GM12874 (cell line): ENCODE data around the gene LVRN.

Experiments
- CTCF ChIP-seq: IDR thresholded peaks from 2 replicates; pipeline ENCODE4 v1.5.1; 2011; ENCODE audit warnings: low read depth, mild to moderate bottlenecking, control low read depth, low read length, moderate library complexity; ENCODE audit not compliant: insufficient read depth

LVRN gene

GRCh38 chr5:115977096-115977495, 14.8 kb downstream of the LVRN start:
- no peak for TF ChIP-seq CTCF

- no peak for TF ChIP-seq CTCF
Measured at GRCh38 chr5:115977988-115978387, 15.7 kb downstream of the LVRN start.

- no peak for TF ChIP-seq CTCF
Measured at GRCh38 chr5:115978779-115979178, 16.5 kb downstream of the LVRN start.

- no peak for TF ChIP-seq CTCF
Measured at GRCh38 chr5:115979201-115980041, 17.1 kb downstream of the LVRN start.

- no peak for TF ChIP-seq CTCF
Measured at GRCh38 chr5:115983519-115983918, 21.2 kb downstream of the LVRN start.

GRCh38 chr5:115985802-115986757, 23.8 kb downstream of the LVRN start:
- TF ChIP-seq CTCF, result no peak

GRCh38 chr5:115988002-115988401, 25.7 kb downstream of the LVRN start:
- no peak for TF ChIP-seq CTCF
